ENCODE results near the gene AP3B1. TPM values are rescaled to one million over a fixed set of nuclear protein-coding genes. Genes with fewer than 3 reads are reported as not detected.
"Not testable (repeated sequence)": the region's sequence is repeated elsewhere in the genome, so short reads cannot be mapped to it uniquely, and the experiment has no call there.

AP3B1 gene
- total RNA-seq, 3 donors from 2014 or later, result 48.0 to 63.5 (median 48.2) TPM

GRCh38 chr5:78058625-78059024, 235.9 kb downstream of the AP3B1 start:
- intact Hi-C loops (cut with DNase I; ENCODE audit: low total_unique reads), result no loop called here
- H3K9me3 ChIP-seq, result no peaks in the 10 kb centered on the region
- H3K4me1 ChIP-seq, result no peaks in the 10 kb centered on the region
- no peaks in the 10 kb centered on the region for H3K27me3 ChIP-seq
- DNase-seq (ENCODE audit: low spot score in 2 of 2), result no peak
- H3K27ac ChIP-seq, result no peak overlapping the region
- no peak for TF ChIP-seq CTCF (IDR thresholded peaks at IDR 0.05)
- TF ChIP-seq POLR2A (IDR thresholded peaks at IDR 0.05), result no peak
- no peak for TF ChIP-seq POLR2AphosphoS5 (IDR thresholded peaks at IDR 0.05)
- H3K4me3 ChIP-seq, result no peak overlapping the region
- H3K36me3 ChIP-seq, result no peaks in the 10 kb centered on the region

DNA sequence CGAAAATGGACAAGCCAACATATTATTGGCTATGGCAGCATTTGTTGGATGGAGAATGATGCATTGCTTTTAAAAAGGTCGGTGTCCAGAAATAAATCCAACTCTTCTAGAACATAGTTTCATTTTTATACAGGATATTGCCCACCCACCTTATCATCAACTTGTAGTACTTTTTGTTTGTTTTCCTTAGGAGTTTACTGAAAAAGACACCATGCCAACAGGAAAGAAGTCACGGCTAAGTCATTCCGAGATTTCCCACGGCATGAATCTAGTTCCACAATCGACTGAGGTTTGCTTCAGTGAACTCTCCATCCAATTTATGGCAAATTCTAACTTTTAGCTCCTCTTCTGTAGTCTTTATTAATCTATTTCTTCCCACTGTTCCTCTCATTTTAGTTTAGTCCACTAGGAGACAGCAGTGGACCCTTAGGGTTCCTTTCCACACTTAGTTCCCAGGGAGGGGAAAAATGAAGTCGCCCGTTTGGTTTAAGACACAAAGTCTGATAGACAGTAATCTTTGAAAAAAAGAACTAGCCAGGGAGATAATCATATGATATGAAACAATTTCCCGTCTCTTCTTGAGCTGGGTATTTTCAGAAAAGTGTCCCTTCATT, 237.5 kb downstream of the AP3B1 start:
- no peak overlapping the region for H3K4me3 ChIP-seq
- DNase-seq (ENCODE audit: low spot score in 2 of 2), result no peak
- no peaks in the 10 kb centered on the region for H3K4me1 ChIP-seq

GRCh38 chr5:78056053-78056452, 238.4 kb downstream of the AP3B1 start:
- Histone ChIP-seq H3K4me3 (no peak overlapping the region), H3K9me3 (no peaks in the 10 kb centered on the region), H3K36me3 (no peaks in the 10 kb centered on the region), H3K27me3 (no peaks in the 10 kb centered on the region), H3K4me1 (no peaks in the 10 kb centered on the region), H3K27ac (no peak overlapping the region)
- TF ChIP-seq POLR2A (IDR thresholded peaks at IDR 0.05), result no peak
- no peak for TF ChIP-seq POLR2AphosphoS5 (IDR thresholded peaks at IDR 0.05)
- no peak for TF ChIP-seq CTCF (IDR thresholded peaks at IDR 0.05)
- intact Hi-C loops (cut with DNase I; ENCODE audit: low total_unique reads), result no loop called here
- DNase-seq (ENCODE audit: low spot score in 2 of 2), result no peak

More for the DNA sequence above, 237.5 kb downstream of the AP3B1 start:
- Histone ChIP-seq H3K27ac (no peak overlapping the region), H3K36me3 (no peaks in the 10 kb centered on the region), H3K9me3 (no peaks in the 10 kb centered on the region), H3K27me3 (no peaks in the 10 kb centered on the region)
- intact Hi-C loops (cut with DNase I; ENCODE audit: low total_unique reads), result no loop called here
- no peak for TF ChIP-seq POLR2A (IDR thresholded peaks at IDR 0.05)
- no peak for TF ChIP-seq CTCF (IDR thresholded peaks at IDR 0.05)
- TF ChIP-seq POLR2AphosphoS5 (IDR thresholded peaks at IDR 0.05), result no peak

DNA sequence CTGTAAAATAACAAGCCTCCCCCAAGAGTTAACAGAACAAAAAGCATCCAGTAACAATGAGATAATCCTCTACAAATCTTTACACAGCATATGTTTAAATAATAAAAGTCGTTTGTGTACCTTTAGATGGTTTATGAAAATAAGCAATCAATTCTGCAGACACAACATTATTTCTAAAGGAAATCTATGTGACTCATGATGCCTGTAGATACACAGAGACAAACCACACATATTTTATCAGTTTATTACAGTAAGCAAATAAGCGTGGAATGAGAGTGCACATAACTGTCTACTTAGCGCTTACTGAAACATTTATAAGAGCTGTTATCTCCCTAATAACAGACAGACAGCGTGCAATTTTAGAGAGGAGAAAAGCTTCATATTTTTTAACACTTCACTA, 243.6 kb downstream of the AP3B1 start:
- Histone ChIP-seq H3K9me3 (no peaks in the 10 kb centered on the region), H3K27me3 (no peaks in the 10 kb centered on the region), H3K4me3 (no peak overlapping the region), H3K36me3 (no peaks in the 10 kb centered on the region), H3K27ac (no peak overlapping the region), H3K4me1 (no peaks in the 10 kb centered on the region)
- intact Hi-C loops (cut with DNase I; ENCODE audit: low total_unique reads), result no loop called here
- DNase-seq (ENCODE audit: low spot score in 2 of 2), result no peak
- TF ChIP-seq POLR2A (IDR thresholded peaks at IDR 0.05), result no peak
- no peak for TF ChIP-seq POLR2AphosphoS5 (IDR thresholded peaks at IDR 0.05)

DNA sequence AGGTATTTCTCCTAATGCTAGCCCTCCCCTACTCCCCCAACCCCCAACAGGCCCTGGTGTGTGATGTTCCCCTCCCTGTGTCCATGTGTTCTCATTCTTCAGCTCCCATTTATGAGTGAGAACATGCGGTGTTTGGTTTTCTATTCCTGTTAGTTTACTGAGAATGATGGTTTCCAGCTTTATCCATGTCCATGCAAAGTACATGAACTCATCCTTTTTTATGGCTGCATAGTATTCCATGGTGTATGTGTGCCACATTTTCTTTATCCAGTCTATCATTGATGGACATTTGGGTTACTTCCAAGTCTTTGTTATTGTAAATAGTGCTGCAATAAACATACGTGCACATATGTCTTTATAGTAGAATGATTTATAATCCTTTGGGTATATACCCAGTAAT, 247.7 kb downstream of the AP3B1 start:
- H3K27me3 ChIP-seq; H3K36me3 ChIP-seq; DNase-seq (ENCODE audit: low spot score in 2 of 2); H3K9me3 ChIP-seq; intact Hi-C loops (cut with DNase I; ENCODE audit: low total_unique reads); H3K27ac ChIP-seq; H3K4me3 ChIP-seq; H3K4me1 ChIP-seq: not testable (repeated sequence)

- intact Hi-C loops (cut with DNase I; ENCODE audit: low total_unique reads), result no loop called here
- Histone ChIP-seq H3K27me3 (no peaks in the 10 kb centered on the region), H3K9me3 (no peaks in the 10 kb centered on the region), H3K4me3 (no peak overlapping the region), H3K36me3 (no peaks in the 10 kb centered on the region), H3K4me1 (no peaks in the 10 kb centered on the region), H3K27ac (no peak overlapping the region)
- TF ChIP-seq CTCF (IDR thresholded peaks at IDR 0.05) (no peak), POLR2AphosphoS5 (IDR thresholded peaks at IDR 0.05) (no peak), POLR2A (IDR thresholded peaks at IDR 0.05) (no peak)
- DNase-seq (ENCODE audit: low spot score in 2 of 2), result no peak
Observed at GRCh38 chr5:78046006-78046405, 248.5 kb downstream of the AP3B1 start.
